ENCODE results near the gene PLEKHB2. TPM values are rescaled to one million over a fixed set of nuclear protein-coding genes. Genes with fewer than 3 reads are reported as not detected.

The PLEKHB2 gene
- total and polyA plus RNA-seq, 10 of the 15 experiments (the other 5 are each of a cell fraction or from before 2014, with no cell fraction given) = 12.3 to 55.6 (median 26.2) TPM

DNA sequence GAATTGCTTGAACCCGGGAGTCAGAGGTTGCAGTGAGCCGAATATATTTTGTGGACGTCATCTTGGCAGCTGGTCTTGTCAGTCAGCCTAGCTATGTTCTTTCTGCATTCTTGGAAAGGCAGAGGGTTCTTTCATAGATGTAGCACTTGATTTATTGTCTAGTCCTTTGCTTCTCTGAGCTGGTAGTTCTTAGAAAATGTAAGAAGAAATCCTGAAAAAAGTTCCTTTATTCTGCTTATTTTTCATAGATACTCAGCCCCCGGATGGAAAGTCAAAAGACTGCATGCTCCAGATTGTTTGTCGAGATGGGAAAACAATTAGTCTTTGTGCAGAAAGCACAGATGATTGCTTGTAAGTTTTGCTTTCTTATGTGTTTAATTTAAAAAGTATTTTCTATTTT, 21.3 kb downstream of the PLEKHB2 start:
- CTCF ChIA-PET = no interaction called here
- ATAC-seq (no peak), FAIRE-seq (no peak), DNase-seq (ENCODE audit: low read depth, low spot score) (no peak)
- Histone ChIP-seq H3K9me3 (replicated peaks; ENCODE audit: control insufficient read depth, insufficient read depth, low read length) (no peaks in the 10 kb centered on the region), H3K4me2 (ENCODE audit: control insufficient read depth, insufficient read depth) (no peak overlapping the region), H3K4me3 (no peak overlapping the region), H3K4me1 (ENCODE audit: control insufficient read depth, insufficient read depth, low read length) (no peaks in the 10 kb centered on the region; the same call in 1 of the 2 replicates), H2AFZ (ENCODE audit: control insufficient read depth, low read depth, low read length) (no peak overlapping the region), H3K27ac (ENCODE audit: control insufficient read depth, insufficient read depth) (no peak overlapping the region), H3K27me3 (replicated peaks in 1 of 2; ENCODE audit: control insufficient read depth in 2 of 2, insufficient read depth in 2 of 2, low read length in 1 of 2) (no peaks in the 10 kb centered on the region), H3K79me2 (ENCODE audit: control insufficient read depth, insufficient read depth, low read length) (no peaks in the 10 kb centered on the region; the same call in 1 of the 2 replicates), H4K20me1 (ENCODE audit: control insufficient read depth, insufficient read depth) (no peaks in the 10 kb centered on the region), H3K36me3 (ENCODE audit: control insufficient read depth in 2 of 2, insufficient read depth in 2 of 2, low read length in 1 of 2) (peaks cover 24 to 32% of the 10 kb centered on the region in 2 experiments), H3K9ac (ENCODE audit: control insufficient read depth, insufficient read depth, low read length) (no peak overlapping the region)
- SMC1A ChIA-PET (ENCODE audit: uncharacterized antibody, unreplicated experiment) = no interaction called here
- in situ Hi-C loops (cut with MboI) = no loop called here
- RAD21 ChIA-PET (ENCODE audit: unreplicated experiment) = no interaction called here
- 95% methylated on average over 5 of the region's 5 CpGs for WGBS (ENCODE audit: insufficient coverage, insufficient replicate concordance, low lambda C conversion rate, missing lambda C conversion rate)
- intact Hi-C loops (cut with micrococcal nuclease; ENCODE audit: unreplicated experiment) = no loop called here
- no peak for TF ChIP-seq DPF2 (IDR thresholded peaks at IDR 0.05)
- TF ChIP-seq PAX8 (IDR thresholded peaks at IDR 0.05) = no peak
- TF ChIP-seq MTA2 (IDR thresholded peaks at IDR 0.05; ENCODE audit: low read depth) = no peak
- TF ChIP-seq SRF (IDR thresholded peaks at IDR 0.05; ENCODE audit: low read depth in 2 of 2, low read length in 2 of 2) = no peak
- TF ChIP-seq ASH2L (IDR thresholded peaks at IDR 0.05; ENCODE audit: borderline replicate concordance, low read depth) = no peak
- TF ChIP-seq, protein P1, sequence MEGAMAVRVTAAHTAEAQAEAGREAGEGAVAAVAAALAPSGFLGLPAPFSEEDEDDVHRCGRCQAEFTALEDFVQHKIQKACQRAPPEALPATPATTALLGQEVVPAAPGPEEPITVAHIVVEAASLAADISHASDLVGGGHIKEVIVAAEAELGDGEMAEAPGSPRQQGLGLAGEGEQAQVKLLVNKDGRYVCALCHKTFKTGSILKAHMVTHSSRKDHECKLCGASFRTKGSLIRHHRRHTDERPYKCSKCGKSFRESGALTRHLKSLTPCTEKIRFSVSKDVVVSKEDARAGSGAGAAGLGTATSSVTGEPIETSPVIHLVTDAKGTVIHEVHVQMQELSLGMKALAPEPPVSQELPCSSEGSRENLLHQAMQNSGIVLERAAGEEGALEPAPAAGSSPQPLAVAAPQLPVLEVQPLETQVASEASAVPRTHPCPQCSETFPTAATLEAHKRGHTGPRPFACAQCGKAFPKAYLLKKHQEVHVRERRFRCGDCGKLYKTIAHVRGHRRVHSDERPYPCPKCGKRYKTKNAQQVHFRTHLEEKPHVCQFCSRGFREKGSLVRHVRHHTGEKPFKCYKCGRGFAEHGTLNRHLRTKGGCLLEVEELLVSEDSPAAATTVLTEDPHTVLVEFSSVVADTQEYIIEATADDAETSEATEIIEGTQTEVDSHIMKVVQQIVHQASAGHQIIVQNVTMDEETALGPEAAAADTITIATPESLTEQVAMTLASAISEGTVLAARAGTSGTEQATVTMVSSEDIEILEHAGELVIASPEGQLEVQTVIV (IDR thresholded peaks at IDR 0.05; ENCODE audit: borderline replicate concordance, partially characterized antibody) = no peak
- TF ChIP-seq NR2C1 (IDR thresholded peaks at IDR 0.05) = no peak
- no peak for TF ChIP-seq CBX5 (IDR thresholded peaks at IDR 0.05; ENCODE audit: low read depth)
- no peak for TF ChIP-seq NBN (IDR thresholded peaks at IDR 0.05)
- no peak for TF ChIP-seq MXI1 (IDR thresholded peaks at IDR 0.05; ENCODE audit: low read depth, low read length)
- no peak for TF ChIP-seq FOXK2 (IDR thresholded peaks at IDR 0.05)
- TF ChIP-seq, protein P2, sequence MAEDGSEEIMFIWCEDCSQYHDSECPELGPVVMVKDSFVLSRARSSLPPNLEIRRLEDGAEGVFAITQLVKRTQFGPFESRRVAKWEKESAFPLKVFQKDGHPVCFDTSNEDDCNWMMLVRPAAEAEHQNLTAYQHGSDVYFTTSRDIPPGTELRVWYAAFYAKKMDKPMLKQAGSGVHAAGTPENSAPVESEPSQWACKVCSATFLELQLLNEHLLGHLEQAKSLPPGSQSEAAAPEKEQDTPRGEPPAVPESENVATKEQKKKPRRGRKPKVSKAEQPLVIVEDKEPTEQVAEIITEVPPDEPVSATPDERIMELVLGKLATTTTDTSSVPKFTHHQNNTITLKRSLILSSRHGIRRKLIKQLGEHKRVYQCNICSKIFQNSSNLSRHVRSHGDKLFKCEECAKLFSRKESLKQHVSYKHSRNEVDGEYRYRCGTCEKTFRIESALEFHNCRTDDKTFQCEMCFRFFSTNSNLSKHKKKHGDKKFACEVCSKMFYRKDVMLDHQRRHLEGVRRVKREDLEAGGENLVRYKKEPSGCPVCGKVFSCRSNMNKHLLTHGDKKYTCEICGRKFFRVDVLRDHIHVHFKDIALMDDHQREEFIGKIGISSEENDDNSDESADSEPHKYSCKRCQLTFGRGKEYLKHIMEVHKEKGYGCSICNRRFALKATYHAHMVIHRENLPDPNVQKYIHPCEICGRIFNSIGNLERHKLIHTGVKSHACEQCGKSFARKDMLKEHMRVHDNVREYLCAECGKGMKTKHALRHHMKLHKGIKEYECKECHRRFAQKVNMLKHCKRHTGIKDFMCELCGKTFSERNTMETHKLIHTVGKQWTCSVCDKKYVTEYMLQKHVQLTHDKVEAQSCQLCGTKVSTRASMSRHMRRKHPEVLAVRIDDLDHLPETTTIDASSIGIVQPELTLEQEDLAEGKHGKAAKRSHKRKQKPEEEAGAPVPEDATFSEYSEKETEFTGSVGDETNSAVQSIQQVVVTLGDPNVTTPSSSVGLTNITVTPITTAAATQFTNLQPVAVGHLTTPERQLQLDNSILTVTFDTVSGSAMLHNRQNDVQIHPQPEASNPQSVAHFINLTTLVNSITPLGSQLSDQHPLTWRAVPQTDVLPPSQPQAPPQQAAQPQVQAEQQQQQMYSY (CRISPR knock-in tag; IDR thresholded peaks at IDR 0.05) = no peak
- no peak for TF ChIP-seq SMC3 (IDR thresholded peaks at IDR 0.05; ENCODE audit: borderline replicate concordance, low read length)
- no peak for TF ChIP-seq ATF7 (IDR thresholded peaks at IDR 0.05; ENCODE audit: low read depth)
- TF ChIP-seq, protein P3, sequence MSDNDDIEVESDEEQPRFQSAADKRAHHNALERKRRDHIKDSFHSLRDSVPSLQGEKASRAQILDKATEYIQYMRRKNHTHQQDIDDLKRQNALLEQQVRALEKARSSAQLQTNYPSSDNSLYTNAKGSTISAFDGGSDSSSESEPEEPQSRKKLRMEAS (IDR thresholded peaks at IDR 0.05; ENCODE audit: low read depth, low read length) = no peak
- no peak for TF ChIP-seq ZNF217 (IDR thresholded peaks at IDR 0.05)
- no peak for TF ChIP-seq EGR1 (IDR thresholded peaks at IDR 0.05; ENCODE audit: borderline replicate concordance in 1 of 2, low read depth in 2 of 2, low read length in 2 of 2)
- TF ChIP-seq ETV6 (conservative IDR thresholded peaks at IDR 0.05 in 1 of 2, IDR thresholded peaks at IDR 0.05 in 1 of 2; ENCODE audit: borderline replicate concordance in 1 of 2, low read depth in 1 of 2) = no peak
- no peak for TF ChIP-seq ZBED1 (IDR thresholded peaks at IDR 0.05; ENCODE audit: borderline replicate concordance)
- TF ChIP-seq MTA3 (IDR thresholded peaks at IDR 0.05; ENCODE audit: borderline replicate concordance, low read length) = no peak
- POLR2A ChIA-PET = no interaction called here
- BruUV-seq (replicated peaks) = no TSS peak

All from GM12878 (cell line).